Hepatocyte (in vitro differentiated cells): ENCODE data around the gene ALDH4A1. TPM values are rescaled to one million over a fixed set of nuclear protein-coding genes. Genes with fewer than 3 reads are reported as not detected.

Experiments used
- DNase-seq: peaks from one replicate; pipeline ENCODE4 v3.0.0-alpha.2; 2016; ENCODE audit warnings: low spot score
- H2AFZ ChIP-seq: fragments of 200-600 bp; sonication (generic); 2 replicates; pipeline ENCODE4 v1.6.0; 2016; ENCODE audit warnings: antibody characterized with exemption, mild to moderate bottlenecking
- H3K27ac ChIP-seq: fragments of 200-600 bp; sonication (generic); 2 replicates; pipeline ENCODE4 v1.5.1; 2016; ENCODE audit warnings: mild to moderate bottlenecking
- H3K27me3 ChIP-seq: fragments of 200-600 bp; sonication (generic); 2 replicates; pipeline ENCODE4 v1.6.1; 2016
- H3K36me3 ChIP-seq: fragments of 200-600 bp; sonication (generic); replicated peaks from 2 replicates; pipeline ENCODE4 v1.5.1; 2016; ENCODE audit warnings: low read depth; ENCODE audit not compliant: insufficient read depth
- H3K4me1 ChIP-seq: fragments of 200-600 bp; sonication (generic); 2 replicates; pipeline ENCODE4 v1.5.1; 2016; ENCODE audit warnings: mild to moderate bottlenecking, moderate library complexity; ENCODE audit not compliant: insufficient read depth
- H3K4me2 ChIP-seq: fragments of 200-600 bp; sonication (generic); 2 replicates; pipeline ENCODE4 v1.6.0; 2016
- H3K4me3 ChIP-seq: fragments of 200-600 bp; sonication (generic); 2 replicates; pipeline ENCODE4 v1.5.1; 2016; ENCODE audit warnings: mild to moderate bottlenecking
- H3K79me2 ChIP-seq: fragments of 200-600 bp; sonication (generic); 2 replicates; pipeline ENCODE4 v1.6.0; 2017; ENCODE audit warnings: mild to moderate bottlenecking
- H3K9me2 ChIP-seq: fragments of 200-600 bp; sonication (generic); replicated peaks from 2 replicates; pipeline ENCODE4 v1.6.0; 2017; ENCODE audit warnings: mild to moderate bottlenecking; ENCODE audit not compliant: insufficient read depth
- H3K9me3 ChIP-seq: fragments of 200-600 bp; sonication (generic); 2 replicates; pipeline ENCODE4 v1.5.1; 2016; ENCODE audit warnings: low read depth, mild to moderate bottlenecking
- H4K20me1 ChIP-seq: fragments of 200-600 bp; sonication (generic); 2 replicates; pipeline ENCODE4 v1.6.0; 2016; ENCODE audit warnings: mild to moderate bottlenecking; ENCODE audit not compliant: insufficient read depth, poor library complexity, severe bottlenecking
- CTCF ChIP-seq: fragments of 200-600 bp; sonication (generic); IDR thresholded peaks from 2 replicates; pipeline ENCODE4 v1.5.1; 2016; ENCODE audit warnings: antibody characterized with exemption, mild to moderate bottlenecking; ENCODE audit not compliant: poor library complexity
- EZH2 ChIP-seq: fragments of 200-600 bp; sonication (generic); IDR thresholded peaks from 2 replicates; pipeline ENCODE4 v1.6.1; 2016; ENCODE audit warnings: antibody characterized with exemption, mild to moderate bottlenecking, borderline replicate concordance
- EZH2phosphoT487 ChIP-seq: fragments of 200-600 bp; sonication (generic); IDR thresholded peaks from one replicate; pipeline ENCODE4 v1.6.1; 2018; ENCODE audit warnings: antibody characterized with exemption, mild to moderate bottlenecking, low read depth, moderate library complexity; ENCODE audit not compliant: unreplicated experiment, severe bottlenecking
- WGBS: methylation state at CpG from one replicate; pipeline ENCODE4 v1.1.6; 2016; ENCODE audit warnings: low lambda C conversion rate; ENCODE audit errors: missing lambda C conversion rate; 5-methylcytosine and 5-hydroxymethylcytosine counted together
- polyA plus RNA-seq: library from polyadenylated mRNA; unstranded; fragments of >200 nt; fragmentation: Nextera tagmentation; extraction: Ambion mirVana; gene quantifications from 2 replicates; pipeline ENCODE4 v1.2.1, GENCODE V29; 2016
- total RNA-seq: library from RNA; depleted of rRNA; stranded (reverse); fragments of >200 nt; gene quantifications from 2 replicates; pipeline ENCODE4 v1.2.3, GENCODE V29; 2014

The ALDH4A1 gene
- total and polyA plus RNA-seq, 2 experiments from 2014 or later: 41.4 to 49.1 TPM

- no peaks in the 10 kb centered on the region for H3K9me2 ChIP-seq
- H3K36me3 ChIP-seq: no peaks in the 10 kb centered on the region
- DNase-seq: peak; percentile 86
- no peaks in the 10 kb centered on the region for H3K27me3 ChIP-seq
- H4K20me1 ChIP-seq: no peaks in the 10 kb centered on the region
- no peaks in the 10 kb centered on the region for H3K9me3 ChIP-seq
- no peak overlapping the region for H3K4me3 ChIP-seq
- H2AFZ ChIP-seq: no peak overlapping the region
- H3K4me2 ChIP-seq: peak overlapping the region; percentile 65
- H3K4me1 ChIP-seq: peaks cover 52% of the 10 kb centered on the region
- H3K79me2 ChIP-seq: peaks cover 63% of the 10 kb centered on the region
- TF ChIP-seq EZH2: no peak
- no peak for TF ChIP-seq EZH2phosphoT487
- TF ChIP-seq CTCF: no peak
- 38% methylated on average over 14 of the region's 14 CpGs for WGBS
- peak overlapping the region; percentile 78 for H3K27ac ChIP-seq
Measured at GRCh38 chr1:18945401-18945849, 43.1 kb upstream of the ALDH4A1 start.

GRCh38 chr1:18944810-18945209 lies 42.5 kb upstream of the ALDH4A1 start:
- Histone ChIP-seq H3K4me2 (peak overlapping the region; percentile 65), H3K4me3 (no peak overlapping the region), H3K27ac (peak overlapping the region; percentile 78), H3K4me1 (peaks cover 46% of the 10 kb centered on the region), H3K79me2 (peaks cover 59% of the 10 kb centered on the region), H3K27me3 (no peaks in the 10 kb centered on the region), H3K36me3 (no peaks in the 10 kb centered on the region), H2AFZ (no peak overlapping the region), H3K9me2 (no peaks in the 10 kb centered on the region), H3K9me3 (no peaks in the 10 kb centered on the region), H4K20me1 (no peaks in the 10 kb centered on the region)
- no peak for DNase-seq
- TF ChIP-seq EZH2phosphoT487: no peak
- TF ChIP-seq CTCF: no peak
- TF ChIP-seq EZH2: no peak
- 87% methylated on average over 2 of the region's 2 CpGs for WGBS

- no peaks in the 10 kb centered on the region for H3K27me3 ChIP-seq
- H3K9me3 ChIP-seq: no peaks in the 10 kb centered on the region
- peaks cover 63% of the 10 kb centered on the region for H3K79me2 ChIP-seq
- no peak overlapping the region for H3K4me2 ChIP-seq
- no peak overlapping the region for H2AFZ ChIP-seq
- H3K4me3 ChIP-seq: no peak overlapping the region
- H3K27ac ChIP-seq: no peak overlapping the region
- H3K4me1 ChIP-seq: peaks cover 38% of the 10 kb centered on the region
- TF ChIP-seq EZH2phosphoT487 (no peak), CTCF (no peak), EZH2 (no peak)
- DNase-seq: no peak
- WGBS: 95% methylated on average over 5 of the region's 9 CpGs
- no peaks in the 10 kb centered on the region for H4K20me1 ChIP-seq
- H3K9me2 ChIP-seq: no peaks in the 10 kb centered on the region
- no peaks in the 10 kb centered on the region for H3K36me3 ChIP-seq
Measured at GRCh38 chr1:18943914-18944572, 41.7 kb upstream of the ALDH4A1 start.
